Retina (tissue), 1 donor: ENCODE data around the gene PLA2G6.

ENCODE experiments used
- DNase-seq: peaks from one replicate; pipeline ENCODE4 v3.0.0-alpha.2; 2016

PLA2G6 gene

GRCh38 chr22:38214302-38215056 lies 32.8 kb upstream of the PLA2G6 start:
- peak; percentile 79 for DNase-seq

- no peak for DNase-seq
Measured at GRCh38 chr22:38213990-38214301, 32.3 kb upstream of the PLA2G6 start.

- peak; percentile 11 for DNase-seq
Measured at GRCh38 chr22:38213319-38213989, 31.8 kb upstream of the PLA2G6 start.

GRCh38 chr22:38212442-38212841 lies 30.8 kb upstream of the PLA2G6 start:
- no peak for DNase-seq

GRCh38 chr22:38211556-38211955 lies 29.9 kb upstream of the PLA2G6 start:
- no peak for DNase-seq

GRCh38 chr22:38208551-38208968 lies 26.9 kb upstream of the PLA2G6 start:
- no peak for DNase-seq

GRCh38 chr22:38207898-38208432 lies 26.3 kb upstream of the PLA2G6 start:
- DNase-seq = no peak

- DNase-seq = no peak
Measured at GRCh38 chr22:38205261-38206128, 23.9 kb upstream of the PLA2G6 start.

- no peak for DNase-seq
Measured at GRCh38 chr22:38204784-38205183, 23.2 kb upstream of the PLA2G6 start.

- DNase-seq = no peak
Measured at GRCh38 chr22:38203855-38204514, 22.4 kb upstream of the PLA2G6 start.

GRCh38 chr22:38203090-38203810 lies 21.6 kb upstream of the PLA2G6 start:
- DNase-seq = peak; percentile 57

- DNase-seq = peak; percentile 82
Measured at GRCh38 chr22:38202437-38203089, 20.9 kb upstream of the PLA2G6 start.

GRCh38 chr22:38201711-38202436 lies 20.2 kb upstream of the PLA2G6 start, which contains the start of gene MAFF:
MAFF (plus strand) TSS chr22:38201994; CDS start chr22:38213854, 11,860 bp downstream.
- DNase-seq = peak; percentile 92

- DNase-seq = no peak
Measured at GRCh38 chr22:38201371-38201710, 19.7 kb upstream of the PLA2G6 start.

GRCh38 chr22:38199826-38200559 lies 18.4 kb upstream of the PLA2G6 start:
- no peak for DNase-seq

GRCh38 chr22:38196791-38197419 lies 15.3 kb upstream of the PLA2G6 start:
- no peak for DNase-seq

- DNase-seq = no peak
Measured at GRCh38 chr22:38193580-38193979, 11.9 kb upstream of the PLA2G6 start.

- DNase-seq = no peak
Measured at GRCh38 chr22:38192475-38192863, 10.8 kb upstream of the PLA2G6 start.

- no peak for DNase-seq
Measured at GRCh38 chr22:38191731-38192474, 10.3 kb upstream of the PLA2G6 start.
